Osteoblast (primary cell): Measurements from ENCODE around the gene KCNQ1. TPM values are rescaled to one million over a fixed set of nuclear protein-coding genes. Genes with fewer than 3 reads are reported as not detected.

Experiments used
- DNase-seq: peaks from one replicate; pipeline ENCODE4 v3.0.0; 2011; ENCODE audit warnings: low spot score, mixed read lengths; ENCODE audit not compliant: insufficient read length; ENCODE audit errors: missing footprints
- H2AFZ ChIP-seq: 2 replicates; pipeline ENCODE4 v1.6.0; 2011; ENCODE audit warnings: mild to moderate bottlenecking, low read length
- H3K27ac ChIP-seq: 2 replicates; pipeline ENCODE4 v1.5.1; 2011; ENCODE audit warnings: mild to moderate bottlenecking, low read depth, low read length, moderate library complexity
- H3K27me3 ChIP-seq: 2 replicates; pipeline ENCODE4 v1.6.0; 2012; ENCODE audit warnings: mild to moderate bottlenecking, control low read depth, inconsistent platforms, low read length, moderate library complexity; ENCODE audit not compliant: insufficient read depth
- H3K36me3 ChIP-seq: 2 replicates; pipeline ENCODE4 v1.5.1; 2011; ENCODE audit warnings: mild to moderate bottlenecking, low read length, control low read depth, moderate library complexity; ENCODE audit not compliant: insufficient read depth
- H3K4me1 ChIP-seq: 2 replicates; pipeline ENCODE4 v1.5.1; 2011; ENCODE audit warnings: mild to moderate bottlenecking, low read length, control low read depth, moderate library complexity; ENCODE audit not compliant: insufficient read depth
- H3K4me2 ChIP-seq: 2 replicates; pipeline ENCODE4 v1.6.0; 2011; ENCODE audit warnings: mild to moderate bottlenecking, low read length; ENCODE audit not compliant: insufficient read depth
- H3K4me3 ChIP-seq: fragments of 200-600 bp; sonication (generic); 3 replicates; pipeline ENCODE4 v1.5.1; 2012; ENCODE audit warnings: mild to moderate bottlenecking, low read length, inconsistent platforms; ENCODE audit not compliant: insufficient read depth
- H3K79me2 ChIP-seq: 2 replicates; pipeline ENCODE4 v1.6.0; 2012; ENCODE audit warnings: mild to moderate bottlenecking, low read length, control low read depth, inconsistent platforms; ENCODE audit not compliant: insufficient read depth
- H3K9me3 ChIP-seq: 2 replicates; pipeline ENCODE4 v1.5.1; 2011; ENCODE audit warnings: low read depth, low read length, control low read depth
- H4K20me1 ChIP-seq: 2 replicates; pipeline ENCODE4 v1.6.0; 2012; ENCODE audit warnings: mild to moderate bottlenecking, low read length, control low read depth; ENCODE audit not compliant: insufficient read depth
- total RNA-seq: library from RNA; depleted of rRNA; stranded (reverse); fragments of >200 nt; gene quantifications from 2 replicates; pipeline ENCODE4 v1.2.3, GENCODE V29; 2012
- TF ChIP-seq, protein P1 (sequence below): IDR thresholded peaks from 2 replicates; pipeline ENCODE4 v1.5.1; 2011; ENCODE audit warnings: mild to moderate bottlenecking, low read depth, low read length, moderate library complexity; ENCODE audit errors: extremely low read depth

The KCNQ1 gene
- total RNA-seq, 1 donor = not detected

DNA sequence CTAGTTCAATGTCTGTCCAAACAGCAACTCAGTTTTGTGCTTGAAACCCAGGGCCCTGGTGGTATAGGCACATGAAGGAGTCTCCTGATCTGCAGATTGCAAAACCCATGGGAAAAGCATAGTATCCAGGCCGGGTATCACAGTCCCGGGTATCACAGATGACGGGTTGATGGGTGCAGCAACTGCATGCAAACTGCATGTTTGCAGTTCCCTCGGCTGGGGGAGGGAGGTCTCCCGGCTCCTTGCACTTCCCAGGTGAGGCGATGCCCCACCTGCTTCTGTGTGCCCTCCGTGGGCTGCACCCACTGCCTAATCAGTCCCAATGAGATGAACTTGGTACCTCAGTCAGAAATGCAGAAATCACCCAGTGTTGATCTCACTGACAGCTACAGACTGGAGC is 53.9 kb downstream of the KCNQ1 start:
- DNase-seq = no peak
- Histone ChIP-seq H3K36me3 (no peaks in the 10 kb centered on the region), H3K4me2 (no peak overlapping the region), H3K4me3 (no peak overlapping the region), H3K79me2 (no peaks in the 10 kb centered on the region), H2AFZ (no peak overlapping the region), H3K27me3 (no peaks in the 10 kb centered on the region), H3K27ac (no peak overlapping the region), H3K9me3 (peaks cover 4% of the 10 kb centered on the region), H3K4me1 (no peaks in the 10 kb centered on the region), H4K20me1 (no peaks in the 10 kb centered on the region)
- TF ChIP-seq, protein P1, sequence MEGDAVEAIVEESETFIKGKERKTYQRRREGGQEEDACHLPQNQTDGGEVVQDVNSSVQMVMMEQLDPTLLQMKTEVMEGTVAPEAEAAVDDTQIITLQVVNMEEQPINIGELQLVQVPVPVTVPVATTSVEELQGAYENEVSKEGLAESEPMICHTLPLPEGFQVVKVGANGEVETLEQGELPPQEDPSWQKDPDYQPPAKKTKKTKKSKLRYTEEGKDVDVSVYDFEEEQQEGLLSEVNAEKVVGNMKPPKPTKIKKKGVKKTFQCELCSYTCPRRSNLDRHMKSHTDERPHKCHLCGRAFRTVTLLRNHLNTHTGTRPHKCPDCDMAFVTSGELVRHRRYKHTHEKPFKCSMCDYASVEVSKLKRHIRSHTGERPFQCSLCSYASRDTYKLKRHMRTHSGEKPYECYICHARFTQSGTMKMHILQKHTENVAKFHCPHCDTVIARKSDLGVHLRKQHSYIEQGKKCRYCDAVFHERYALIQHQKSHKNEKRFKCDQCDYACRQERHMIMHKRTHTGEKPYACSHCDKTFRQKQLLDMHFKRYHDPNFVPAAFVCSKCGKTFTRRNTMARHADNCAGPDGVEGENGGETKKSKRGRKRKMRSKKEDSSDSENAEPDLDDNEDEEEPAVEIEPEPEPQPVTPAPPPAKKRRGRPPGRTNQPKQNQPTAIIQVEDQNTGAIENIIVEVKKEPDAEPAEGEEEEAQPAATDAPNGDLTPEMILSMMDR = no peak

DNA sequence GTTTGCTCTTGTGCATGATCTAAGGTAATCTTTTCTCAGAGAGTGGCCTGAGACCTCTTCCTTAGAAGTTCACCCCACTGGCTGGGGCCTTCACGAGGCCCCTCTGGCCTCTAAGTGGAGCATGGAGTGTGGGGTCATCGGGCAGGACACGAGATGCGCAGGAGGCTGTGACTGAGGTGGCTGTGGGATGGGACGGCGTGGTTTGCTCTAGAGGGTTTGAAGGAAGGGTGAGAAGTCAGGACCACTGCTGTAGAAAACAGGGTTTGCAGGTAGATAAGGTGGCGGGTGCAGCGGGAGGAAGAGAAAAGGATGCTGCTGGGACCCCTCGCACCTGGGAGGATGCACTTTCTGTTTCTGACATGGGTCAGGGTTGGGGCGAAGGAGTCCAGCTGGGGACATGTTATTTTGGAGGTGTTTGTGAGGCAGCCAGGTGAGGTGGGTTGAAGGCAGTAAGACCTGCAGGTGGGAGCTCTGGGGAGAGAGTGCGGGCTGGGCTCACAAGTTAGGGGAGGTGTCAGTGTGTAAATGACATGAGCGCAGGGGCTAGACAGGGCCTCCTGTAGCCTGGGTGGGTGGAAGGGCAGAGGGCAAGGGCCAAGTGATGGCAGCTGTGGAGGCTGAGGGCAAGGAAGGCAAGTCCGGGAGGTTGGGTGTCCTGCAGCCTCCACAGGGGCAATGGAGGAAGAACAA is 62.5 kb downstream of the KCNQ1 start:
- TF ChIP-seq, protein P1 = no peak
- Histone ChIP-seq H3K36me3 (no peaks in the 10 kb centered on the region), H3K9me3 (no peaks in the 10 kb centered on the region), H3K27ac (no peak overlapping the region), H2AFZ (no peak overlapping the region), H3K79me2 (no peaks in the 10 kb centered on the region), H3K27me3 (peaks cover 18% of the 10 kb centered on the region), H4K20me1 (no peaks in the 10 kb centered on the region), H3K4me2 (no peak overlapping the region), H3K4me3 (no peak overlapping the region), H3K4me1 (no peaks in the 10 kb centered on the region)
- no peak for DNase-seq

DNA sequence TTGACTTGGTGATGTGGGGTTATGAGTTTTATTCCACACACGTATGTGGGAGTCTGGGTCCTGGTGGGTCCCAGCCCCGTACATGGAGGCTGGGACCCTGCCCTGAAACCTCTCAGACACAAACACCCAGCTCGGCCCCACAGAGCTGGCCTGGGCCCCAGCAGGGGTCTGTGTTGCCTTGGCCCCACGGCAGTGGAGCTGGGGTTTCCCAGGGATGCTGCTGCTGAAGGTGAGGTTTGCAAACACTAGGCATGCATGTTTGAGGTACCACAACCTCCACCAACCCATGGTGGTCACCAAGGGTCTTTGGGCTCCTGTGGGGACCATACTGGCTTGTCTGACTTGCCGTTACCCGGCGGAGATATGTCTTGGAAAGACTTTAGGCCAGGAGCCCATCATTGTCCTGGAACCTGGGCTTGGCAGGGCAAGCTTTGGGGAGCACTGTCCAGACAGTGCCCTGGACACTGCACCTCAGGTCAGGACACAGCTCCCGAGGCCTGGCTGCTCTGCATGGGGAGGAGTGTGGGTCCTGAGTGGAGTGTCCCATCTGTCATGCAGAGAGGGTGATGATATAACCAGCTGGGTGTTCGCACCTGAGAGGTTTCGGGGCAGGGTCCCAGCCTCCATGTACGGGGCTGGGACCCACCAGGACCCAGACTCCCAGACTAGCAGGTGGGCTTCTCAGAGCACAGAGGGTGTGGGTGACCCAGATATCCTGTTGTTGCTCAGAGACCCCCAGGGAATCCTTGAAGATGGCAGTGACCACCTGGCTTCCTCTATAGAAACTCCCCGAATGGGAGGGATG is 63.3 kb downstream of the KCNQ1 start:
- no peak overlapping the region for H3K27ac ChIP-seq
- H3K4me2 ChIP-seq = no peak overlapping the region
- no peaks in the 10 kb centered on the region for H3K9me3 ChIP-seq
- H3K4me3 ChIP-seq = no peak overlapping the region
- peak; percentile 73 for DNase-seq
- no peaks in the 10 kb centered on the region for H3K36me3 ChIP-seq
- H2AFZ ChIP-seq = no peak overlapping the region
- TF ChIP-seq, protein P1 = no peak
- H3K79me2 ChIP-seq = no peaks in the 10 kb centered on the region
- no peaks in the 10 kb centered on the region for H4K20me1 ChIP-seq
- H3K27me3 ChIP-seq = peaks cover 18% of the 10 kb centered on the region
- H3K4me1 ChIP-seq = no peaks in the 10 kb centered on the region

DNA sequence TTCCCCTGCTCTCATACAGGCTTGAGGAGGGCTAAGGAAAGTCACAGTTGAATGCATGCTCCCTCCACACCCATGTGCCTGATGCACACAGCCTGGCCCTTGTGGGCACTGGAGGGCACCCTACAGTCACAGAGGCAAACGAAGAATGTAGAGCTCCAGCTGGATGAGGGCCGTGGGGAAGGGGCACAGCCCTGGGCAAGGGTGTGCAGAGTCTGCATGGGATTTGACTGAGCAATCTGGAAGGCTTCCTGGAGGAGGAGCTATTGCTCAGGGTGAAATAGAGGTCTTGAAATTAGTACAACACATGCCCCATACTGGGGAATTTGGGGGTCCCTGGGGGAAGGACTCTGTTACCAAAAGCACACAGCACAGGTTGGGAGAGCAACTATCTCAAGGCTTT is 64.0 kb downstream of the KCNQ1 start:
- H2AFZ ChIP-seq = no peak overlapping the region

More for the DNA sequence above, 64.0 kb downstream of the KCNQ1 start:
- peaks cover 18% of the 10 kb centered on the region for H3K27me3 ChIP-seq
- no peak overlapping the region for H3K27ac ChIP-seq
- no peaks in the 10 kb centered on the region for H3K9me3 ChIP-seq
- no peaks in the 10 kb centered on the region for H3K36me3 ChIP-seq
- H3K4me3 ChIP-seq = no peak overlapping the region
- no peaks in the 10 kb centered on the region for H3K4me1 ChIP-seq
- DNase-seq = peak; percentile 58
- no peaks in the 10 kb centered on the region for H4K20me1 ChIP-seq
- TF ChIP-seq, protein P1 = no peak
- H3K79me2 ChIP-seq = no peaks in the 10 kb centered on the region
- no peak overlapping the region for H3K4me2 ChIP-seq
